ENCODE data around the gene RAN. TPM values are rescaled to one million over a fixed set of nuclear protein-coding genes. Genes with fewer than 3 reads are reported as not detected.

The RAN gene
- total and polyA plus RNA-seq, 4 donors = 158 to 304 (median 221) TPM

DNA sequence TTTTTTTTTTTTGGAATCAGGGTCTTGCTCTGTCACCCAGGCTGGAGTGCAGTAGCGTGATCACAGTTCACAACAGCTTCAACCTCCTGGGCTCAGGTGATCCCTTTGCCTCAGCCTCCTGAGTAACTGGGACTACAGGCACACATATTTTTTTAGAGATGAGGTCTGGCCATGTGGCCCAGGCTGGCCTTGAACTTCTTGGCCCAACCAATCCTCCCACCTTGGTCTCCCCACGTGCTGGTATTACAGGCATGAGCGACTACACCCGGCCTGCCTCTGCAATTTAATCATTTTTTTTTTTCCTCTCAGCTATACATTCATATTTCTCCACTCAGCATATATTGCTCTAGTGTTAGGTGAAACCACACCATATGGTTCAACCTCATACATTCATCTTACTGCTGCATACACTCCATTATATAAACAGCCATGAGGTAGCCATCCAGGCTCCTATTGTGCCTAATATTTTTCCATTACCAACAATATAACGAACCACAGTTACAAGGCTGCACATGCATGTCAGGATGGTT is 39.9 kb upstream of the RAN start:
- WGBS, 2 donors = 86% methylated on average over 5 of the region's 5 CpGs
- ATAC-seq (ENCODE audit: low FRiP score) (no peak), DNase-seq (no peak)
- Histone ChIP-seq H3K36me3 (ENCODE audit: control insufficient read depth in 1 of 2, insufficient read depth in 2 of 2, low read length in 1 of 2) (no peaks in the 10 kb centered on the region), H3K27me3 (ENCODE audit: control insufficient read depth in 1 of 2, insufficient read depth in 2 of 2, low read length in 1 of 2) (no peaks in the 10 kb centered on the region), H3K9me3 (ENCODE audit: control insufficient read depth, low read length) (no peaks in the 10 kb centered on the region), H3K27ac (ENCODE audit: low read depth in 1 of 2, low read length in 2 of 2) (no peak overlapping the region), H3K4me3 (ENCODE audit: low read length in 2 of 2) (no peak overlapping the region), H3K4me1 (ENCODE audit: control insufficient read depth in 1 of 2, insufficient read depth in 2 of 2, low read length in 2 of 2) (no peaks in the 10 kb centered on the region)
- intact Hi-C loops (cut with DNase I) = no loop called here

GRCh38 chr12:130832561-130833209 is 39.2 kb upstream of the RAN start:
- peak; percentile 16 for ATAC-seq (ENCODE audit: low FRiP score)
- H3K27me3 ChIP-seq (ENCODE audit: control insufficient read depth in 1 of 2, insufficient read depth in 2 of 2, low read length in 1 of 2) = no peaks in the 10 kb centered on the region
- H3K4me1 ChIP-seq (ENCODE audit: control insufficient read depth in 1 of 2, insufficient read depth in 2 of 2, low read length in 2 of 2) = no peaks in the 10 kb centered on the region

GRCh38 chr12:130835011-130835410 is 36.9 kb upstream of the RAN start:
- Histone ChIP-seq H3K4me3 (ENCODE audit: low read length in 2 of 2) (no peak overlapping the region), H3K9me3 (ENCODE audit: control insufficient read depth, low read length) (no peaks in the 10 kb centered on the region), H3K27me3 (ENCODE audit: control insufficient read depth in 1 of 2, insufficient read depth in 2 of 2, low read length in 1 of 2) (no peaks in the 10 kb centered on the region), H3K36me3 (ENCODE audit: control insufficient read depth in 1 of 2, insufficient read depth in 2 of 2, low read length in 1 of 2) (no peaks in the 10 kb centered on the region), H3K4me1 (ENCODE audit: control insufficient read depth in 1 of 2, insufficient read depth in 2 of 2, low read length in 2 of 2) (no peaks in the 10 kb centered on the region), H3K27ac (ENCODE audit: low read depth in 1 of 2, low read length in 2 of 2) (no peak overlapping the region)
- ATAC-seq (ENCODE audit: low FRiP score) = no peak
- intact Hi-C loops (cut with DNase I) = no loop called here
- 79 to 81% methylated on average over 11 of the region's 11 CpGs for WGBS, 2 donors
- DNase-seq = no peak

More at GRCh38 chr12:130832561-130833209, 39.2 kb upstream of the RAN start:
- WGBS, 2 donors = 85 to 87% methylated on average over 16 to 17 of the region's 17 CpGs
- no peaks in the 10 kb centered on the region for H3K36me3 ChIP-seq (ENCODE audit: control insufficient read depth in 1 of 2, insufficient read depth in 2 of 2, low read length in 1 of 2)
- H3K27ac ChIP-seq (ENCODE audit: low read depth in 1 of 2, low read length in 2 of 2) = no peak overlapping the region
- H3K4me3 ChIP-seq (ENCODE audit: low read length in 2 of 2) = no peak overlapping the region
- DNase-seq = no peak
- H3K9me3 ChIP-seq (ENCODE audit: control insufficient read depth, low read length) = no peaks in the 10 kb centered on the region
- intact Hi-C loops (cut with DNase I) = no loop called here

GRCh38 chr12:130835436-130835835 is 36.4 kb upstream of the RAN start:
- DNase-seq = no peak
- no peak for ATAC-seq (ENCODE audit: low FRiP score)
- no peaks in the 10 kb centered on the region for H3K27me3 ChIP-seq (ENCODE audit: control insufficient read depth in 1 of 2, insufficient read depth in 2 of 2, low read length in 1 of 2)
- no peaks in the 10 kb centered on the region for H3K36me3 ChIP-seq (ENCODE audit: control insufficient read depth in 1 of 2, insufficient read depth in 2 of 2, low read length in 1 of 2)
- H3K4me3 ChIP-seq (ENCODE audit: low read length in 2 of 2) = no peak overlapping the region
- no peaks in the 10 kb centered on the region for H3K9me3 ChIP-seq (ENCODE audit: control insufficient read depth, low read length)
- H3K27ac ChIP-seq (ENCODE audit: low read depth in 1 of 2, low read length in 2 of 2) = no peak overlapping the region
- H3K4me1 ChIP-seq (ENCODE audit: control insufficient read depth in 1 of 2, insufficient read depth in 2 of 2, low read length in 2 of 2) = no peaks in the 10 kb centered on the region
- intact Hi-C loops (cut with DNase I) = no loop called here
- 88 to 89% methylated on average over 6 of the region's 6 CpGs for WGBS, 2 donors

DNA sequence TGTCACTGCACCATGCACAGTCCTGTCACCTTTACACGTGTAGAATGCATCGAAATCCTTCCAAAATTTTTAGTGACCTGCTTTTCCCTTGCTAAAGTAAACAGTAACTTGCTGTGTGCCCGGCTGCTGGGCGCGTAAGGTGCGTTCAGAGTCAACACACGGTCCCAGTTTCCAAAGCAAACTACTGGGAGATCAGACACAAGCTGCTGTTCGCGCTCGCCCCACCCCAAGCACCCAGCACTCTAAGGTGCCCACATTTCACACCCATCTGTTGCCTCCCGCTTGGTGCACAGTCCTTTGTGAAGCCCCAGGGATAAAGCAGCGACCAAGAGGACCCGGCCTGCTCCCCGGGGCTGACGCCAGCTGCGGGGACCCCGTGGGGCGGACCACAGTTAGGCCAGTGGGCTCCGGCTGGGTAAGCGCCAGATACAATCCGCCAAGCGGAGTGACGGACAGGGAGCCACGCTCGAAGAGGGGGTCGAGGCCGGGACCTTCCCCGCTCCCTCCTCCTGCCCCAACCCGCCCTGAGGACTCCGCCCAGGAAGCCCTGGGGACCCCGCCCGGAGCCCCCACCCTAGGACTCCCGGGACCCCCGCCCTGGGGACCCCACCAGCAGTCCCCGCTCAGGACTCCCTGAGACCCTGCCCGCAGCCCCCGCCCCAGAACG is 33.4 kb upstream of the RAN start:
- no peaks in the 10 kb centered on the region for H3K4me1 ChIP-seq (ENCODE audit: control insufficient read depth in 1 of 2, insufficient read depth in 2 of 2, low read length in 2 of 2)
- peak in 1 of 2 donors; percentile 83 for DNase-seq
- 1 to 2% methylated on average over 20 to 38 of the region's 38 CpGs for WGBS, 2 donors
- no peaks in the 10 kb centered on the region for H3K27me3 ChIP-seq (ENCODE audit: control insufficient read depth in 1 of 2, insufficient read depth in 2 of 2, low read length in 1 of 2)
- intact Hi-C loops (cut with DNase I) = loop anchor here in 1 of 2 donors (2.0 kb wide), 1 partner anchor 32 kb away; no protein-coding TSS in a partner anchor
- peak overlapping the region; percentile 95 to 99 for H3K4me3 ChIP-seq (ENCODE audit: low read length in 2 of 2)
- no peaks in the 10 kb centered on the region for H3K9me3 ChIP-seq (ENCODE audit: control insufficient read depth, low read length)
- no peak overlapping the region for H3K27ac ChIP-seq (ENCODE audit: low read depth in 1 of 2, low read length in 2 of 2)
- peak; percentile 59 for ATAC-seq (ENCODE audit: low FRiP score)
- H3K36me3 ChIP-seq (ENCODE audit: control insufficient read depth in 1 of 2, insufficient read depth in 2 of 2, low read length in 1 of 2) = no peaks in the 10 kb centered on the region

- DNase-seq = peak; percentile 90 to 97
- H3K4me3 ChIP-seq (ENCODE audit: low read length in 2 of 2) = peak within 1 kb of the TSS; percentile 95 to 99
- H3K27ac ChIP-seq (ENCODE audit: low read depth in 1 of 2, low read length in 2 of 2) = no peak within 1 kb of the TSS
- WGBS, 2 donors = 1% methylated on average over 40 to 79 of the region's 79 CpGs
- intact Hi-C loops (cut with DNase I) = loop anchor here in 1 of 2 donors (2.0 kb wide), 1 partner anchor 32 kb away; no protein-coding TSS in a partner anchor
- no peaks in the 10 kb centered on the region for H3K4me1 ChIP-seq (ENCODE audit: control insufficient read depth in 1 of 2, insufficient read depth in 2 of 2, low read length in 2 of 2)
- no peaks in the 10 kb centered on the region for H3K36me3 ChIP-seq (ENCODE audit: control insufficient read depth in 1 of 2, insufficient read depth in 2 of 2, low read length in 1 of 2)
- peak; percentile 97 for ATAC-seq (ENCODE audit: low FRiP score)
- no peaks in the 10 kb centered on the region for H3K9me3 ChIP-seq (ENCODE audit: control insufficient read depth, low read length)
- no peaks in the 10 kb centered on the region for H3K27me3 ChIP-seq (ENCODE audit: control insufficient read depth in 1 of 2, insufficient read depth in 2 of 2, low read length in 1 of 2)
Measured at GRCh38 chr12:130838951-130839769, 32.7 kb upstream of the RAN start, which contains the start of gene STX2. TSS of gene STX2 (minus strand) at chr12:130839250. CDS start at chr12:130839099, 151 bp downstream.

GRCh38 chr12:130839770-130840404 is 32.0 kb upstream of the RAN start:
- 49 to 58% methylated on average over 11 of the region's 11 CpGs for WGBS, 2 donors

GRCh38 chr12:130846369-130846768 is 25.5 kb upstream of the RAN start:
- H3K27me3 ChIP-seq (ENCODE audit: control insufficient read depth in 1 of 2, insufficient read depth in 2 of 2, low read length in 1 of 2) = no peaks in the 10 kb centered on the region
- H3K4me1 ChIP-seq (ENCODE audit: control insufficient read depth in 1 of 2, insufficient read depth in 2 of 2, low read length in 2 of 2) = no peaks in the 10 kb centered on the region
- no peaks in the 10 kb centered on the region for H3K36me3 ChIP-seq (ENCODE audit: control insufficient read depth in 1 of 2, insufficient read depth in 2 of 2, low read length in 1 of 2)
- no peak overlapping the region for H3K4me3 ChIP-seq (ENCODE audit: low read length in 2 of 2)
- intact Hi-C loops (cut with DNase I) = no loop called here
- no peaks in the 10 kb centered on the region for H3K9me3 ChIP-seq (ENCODE audit: control insufficient read depth, low read length)
- ATAC-seq (ENCODE audit: low FRiP score) = no peak
- H3K27ac ChIP-seq (ENCODE audit: low read depth in 1 of 2, low read length in 2 of 2) = no peak overlapping the region
- DNase-seq = no peak

More at GRCh38 chr12:130839770-130840404, 32.0 kb upstream of the RAN start:
- Histone ChIP-seq H3K36me3 (ENCODE audit: control insufficient read depth in 1 of 2, insufficient read depth in 2 of 2, low read length in 1 of 2) (no peaks in the 10 kb centered on the region), H3K4me1 (ENCODE audit: control insufficient read depth in 1 of 2, insufficient read depth in 2 of 2, low read length in 2 of 2) (no peaks in the 10 kb centered on the region), H3K4me3 (ENCODE audit: low read length in 2 of 2) (peak overlapping the region in 1 of 2 donors; percentile 62), H3K27ac (ENCODE audit: low read depth in 1 of 2, low read length in 2 of 2) (no peak overlapping the region), H3K9me3 (ENCODE audit: control insufficient read depth, low read length) (no peaks in the 10 kb centered on the region), H3K27me3 (ENCODE audit: control insufficient read depth in 1 of 2, insufficient read depth in 2 of 2, low read length in 1 of 2) (no peaks in the 10 kb centered on the region)
- DNase-seq (no peak), ATAC-seq (ENCODE audit: low FRiP score) (no peak)
- intact Hi-C loops (cut with DNase I) = loop anchor here in 1 of 2 donors (2.0 kb wide), 1 partner anchor 31 kb away; no protein-coding TSS in a partner anchor
